ENCODE measurements around the gene GPS1. TPM values are rescaled to one million over a fixed set of nuclear protein-coding genes. Genes with fewer than 3 reads are reported as not detected.
A peak's percentile ranks its signal among the peaks of the same experiment; 100 is the strongest.

GPS1 gene
- total and polyA plus RNA-seq, 2 of the 4 experiments (the other 2 are of a cell fraction), result 157 to 181 TPM

GRCh38 chr17:82021107-82021899 is 30.4 kb upstream of the GPS1 start:
- H3K18ac ChIP-seq (ENCODE audit: low read depth, low read length), result no peak overlapping the region
- H3K23ac ChIP-seq (ENCODE audit: low read depth, low read length), result no peak overlapping the region
- no peak overlapping the region; the same call in 1 of the 2 replicates for H3K27ac ChIP-seq (ENCODE audit: insufficient read depth, low read length)
- dilution Hi-C loops (cut with HindIII; ENCODE audit: low sequenced_read_pairs, unreplicated experiment), result no loop called here
- peak overlapping the region; percentile 99 for H3K4me2 ChIP-seq (ENCODE audit: low read depth, low read length)
- peak; percentile 3 for ATAC-seq (ENCODE audit: low read depth)
- peak; percentile 75 for DNase-seq
- peak overlapping the region; percentile 92; the same call in 1 of the 2 replicates for H3K4me3 ChIP-seq (ENCODE audit: insufficient read depth, low read depth, low read length)
- H2AK5ac ChIP-seq (ENCODE audit: low read depth, low read length), result peak overlapping the region; percentile 70; the same call in 1 of the 2 replicates
- H4K8ac ChIP-seq (ENCODE audit: low read depth in 2 of 2, low read length in 2 of 2), result no peak overlapping the region
- H3K79me1 ChIP-seq (ENCODE audit: low read depth in 1 of 2, low read length in 2 of 2), result peaks cover 12 to 46% of the 10 kb centered on the region in 2 experiments
- peak overlapping the region; percentile 71 for H3K9ac ChIP-seq (ENCODE audit: low read depth, low read length)
- 65% methylated on average over 7 of the region's 25 CpGs; no CpG with 5 or more reads in 1 of the 2 experiments for WGBS, 2 experiments (ENCODE audit: extremely low coverage in 2 of 2, insufficient read length in 1 of 2)
- no peaks in the 10 kb centered on the region for H3K27me3 ChIP-seq (ENCODE audit: control insufficient read depth, insufficient read depth, low read length)
- H3K9me1 ChIP-seq (ENCODE audit: insufficient read depth, low read length), result no peaks in the 10 kb centered on the region
- H2BK120ac ChIP-seq (ENCODE audit: low read depth, low read length), result no peak overlapping the region
- H2BK15ac ChIP-seq (ENCODE audit: low read depth, low read length), result no peak overlapping the region
- H2AFZ ChIP-seq (replicated peaks; ENCODE audit: low read length, poor library complexity), result peak overlapping the region; percentile 77
- H4K91ac ChIP-seq (ENCODE audit: insufficient read depth, low read depth, low read length), result no peak overlapping the region
- H2BK5ac ChIP-seq (ENCODE audit: low read depth, low read length, poor library complexity, severe bottlenecking), result no peak overlapping the region
- H4K5ac ChIP-seq (ENCODE audit: low read depth, low read length), result no peak overlapping the region
- no peaks in the 10 kb centered on the region for H3K9me3 ChIP-seq (ENCODE audit: control insufficient read depth, insufficient read depth, low read length)
- BruUV-seq (replicated peaks), result no TSS peak
- in situ Hi-C loops (cut with MboI; ENCODE audit: low sequenced_read_pairs), result no loop called here
- H3K4me1 ChIP-seq (ENCODE audit: control insufficient read depth, insufficient read depth, low read length), result peaks cover 13% of the 10 kb centered on the region
- peaks cover 24% of the 10 kb centered on the region for H4K20me1 ChIP-seq (ENCODE audit: insufficient read depth, low read length)
- H2AK9ac ChIP-seq (replicated peaks; ENCODE audit: low read depth, low read length, poor library complexity), result peak overlapping the region; percentile 97
- H3K36me3 ChIP-seq (ENCODE audit: control insufficient read depth, insufficient read depth, low read length), result peaks cover 6% of the 10 kb centered on the region; the same call in 1 of the 2 replicates
- intact Hi-C loops (cut with micrococcal nuclease), result loop anchor here (1.0 kb wide), 1 partner anchor 62 kb away; no protein-coding TSS in a partner anchor
- POLR2A ChIA-PET (ENCODE audit: unreplicated experiment), result interaction anchor here (0.6 kb wide), 1 partner anchor 82 kb away, joined by 11 read pairs; no protein-coding TSS in a partner anchor
- CTCF ChIA-PET, result interaction anchor here (1.6 to 3.6 kb wide), 3 partner anchors 16 to 62 kb away, joined by 3 to 17 read pairs (median 5); partner anchors contain the start of genes DCXR and NOTUM
- H3K4ac ChIP-seq (ENCODE audit: low read depth, low read length), result no peak overlapping the region; the same call in 1 of the 2 replicates
- no peak overlapping the region for H3K14ac ChIP-seq (replicated peaks; ENCODE audit: low read depth, low read length)
- no peak overlapping the region for H3K56ac ChIP-seq (ENCODE audit: extremely low read depth, insufficient read depth, low read length)
- H2BK20ac ChIP-seq (ENCODE audit: low read depth, low read length), result no peak overlapping the region
- no peak for TF ChIP-seq MAZ (IDR thresholded peaks at IDR 0.05; ENCODE audit: borderline replicate concordance, low read depth, low read length)
- no peak for TF ChIP-seq RFX5 (IDR thresholded peaks at IDR 0.05; ENCODE audit: low read depth, low read length)
- TF ChIP-seq BHLHE40 (IDR thresholded peaks at IDR 0.05; ENCODE audit: low read depth, low read length), result no peak
- no peak for TF ChIP-seq FOS (IDR thresholded peaks at IDR 0.05; ENCODE audit: low read depth, low read length)
- TF ChIP-seq, protein P1, sequence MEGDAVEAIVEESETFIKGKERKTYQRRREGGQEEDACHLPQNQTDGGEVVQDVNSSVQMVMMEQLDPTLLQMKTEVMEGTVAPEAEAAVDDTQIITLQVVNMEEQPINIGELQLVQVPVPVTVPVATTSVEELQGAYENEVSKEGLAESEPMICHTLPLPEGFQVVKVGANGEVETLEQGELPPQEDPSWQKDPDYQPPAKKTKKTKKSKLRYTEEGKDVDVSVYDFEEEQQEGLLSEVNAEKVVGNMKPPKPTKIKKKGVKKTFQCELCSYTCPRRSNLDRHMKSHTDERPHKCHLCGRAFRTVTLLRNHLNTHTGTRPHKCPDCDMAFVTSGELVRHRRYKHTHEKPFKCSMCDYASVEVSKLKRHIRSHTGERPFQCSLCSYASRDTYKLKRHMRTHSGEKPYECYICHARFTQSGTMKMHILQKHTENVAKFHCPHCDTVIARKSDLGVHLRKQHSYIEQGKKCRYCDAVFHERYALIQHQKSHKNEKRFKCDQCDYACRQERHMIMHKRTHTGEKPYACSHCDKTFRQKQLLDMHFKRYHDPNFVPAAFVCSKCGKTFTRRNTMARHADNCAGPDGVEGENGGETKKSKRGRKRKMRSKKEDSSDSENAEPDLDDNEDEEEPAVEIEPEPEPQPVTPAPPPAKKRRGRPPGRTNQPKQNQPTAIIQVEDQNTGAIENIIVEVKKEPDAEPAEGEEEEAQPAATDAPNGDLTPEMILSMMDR (conservative IDR thresholded peaks at IDR 0.05; ENCODE audit: low read depth, low read length), result peak; percentile 89
- no peak for TF ChIP-seq USF2 (IDR thresholded peaks at IDR 0.05; ENCODE audit: low read depth, low read length)
- peak; percentile 50; the same call in 1 of the 2 replicates for TF ChIP-seq POLR2A (IDR thresholded peaks at IDR 0.05; ENCODE audit: low read depth, low read length)
- no peak for TF ChIP-seq CHD1 (IDR thresholded peaks at IDR 0.05; ENCODE audit: low read depth, low read length)
- TF ChIP-seq ELK1 (IDR thresholded peaks at IDR 0.05; ENCODE audit: borderline replicate concordance, low read depth, low read length), result no peak
- TF ChIP-seq NFE2L2 (IDR thresholded peaks at IDR 0.05; ENCODE audit: low read depth, low read length), result no peak
- TF ChIP-seq SMC3 (IDR thresholded peaks at IDR 0.05; ENCODE audit: low read depth, low read length), result peak; percentile 94
- TF ChIP-seq RAD21 (IDR thresholded peaks at IDR 0.05; ENCODE audit: low read length), result peak; percentile 94
- no peak for TF ChIP-seq MAFK (IDR thresholded peaks at IDR 0.05; ENCODE audit: low read depth, low read length)
- TF ChIP-seq MXI1 (IDR thresholded peaks at IDR 0.05; ENCODE audit: borderline replicate concordance, low read depth, low read length), result no peak

Measured in IMR-90 (cell line).